ENCODE results near the gene CDH4. TPM values are rescaled to one million over a fixed set of nuclear protein-coding genes. Genes with fewer than 3 reads are reported as not detected.

CDH4 gene
- total RNA-seq, 1 experiment from 2014 or later = not detected

DNA sequence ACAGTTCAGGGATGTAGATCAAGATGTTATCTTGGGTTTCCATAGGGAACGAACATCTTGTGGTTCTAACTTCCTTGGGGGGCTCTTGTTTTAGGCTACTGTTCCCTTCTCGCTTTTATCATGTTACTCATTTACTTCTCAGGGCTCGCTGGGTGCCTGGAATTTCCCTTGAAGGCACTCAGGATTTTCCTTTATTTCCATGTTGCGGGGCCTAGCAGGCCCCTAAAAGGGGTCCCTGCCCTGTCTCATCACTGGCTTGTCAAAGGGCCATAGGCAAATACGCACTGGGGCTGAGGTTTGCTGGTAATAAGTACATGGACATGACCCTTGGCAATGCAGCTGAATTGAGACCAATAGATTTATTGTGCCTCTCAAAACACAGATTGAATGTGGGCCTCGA lies 262.3 kb downstream of the CDH4 start:
- no peak overlapping the region for H2AFZ ChIP-seq
- no peak overlapping the region for H3K4me2 ChIP-seq
- TF ChIP-seq, protein P1, sequence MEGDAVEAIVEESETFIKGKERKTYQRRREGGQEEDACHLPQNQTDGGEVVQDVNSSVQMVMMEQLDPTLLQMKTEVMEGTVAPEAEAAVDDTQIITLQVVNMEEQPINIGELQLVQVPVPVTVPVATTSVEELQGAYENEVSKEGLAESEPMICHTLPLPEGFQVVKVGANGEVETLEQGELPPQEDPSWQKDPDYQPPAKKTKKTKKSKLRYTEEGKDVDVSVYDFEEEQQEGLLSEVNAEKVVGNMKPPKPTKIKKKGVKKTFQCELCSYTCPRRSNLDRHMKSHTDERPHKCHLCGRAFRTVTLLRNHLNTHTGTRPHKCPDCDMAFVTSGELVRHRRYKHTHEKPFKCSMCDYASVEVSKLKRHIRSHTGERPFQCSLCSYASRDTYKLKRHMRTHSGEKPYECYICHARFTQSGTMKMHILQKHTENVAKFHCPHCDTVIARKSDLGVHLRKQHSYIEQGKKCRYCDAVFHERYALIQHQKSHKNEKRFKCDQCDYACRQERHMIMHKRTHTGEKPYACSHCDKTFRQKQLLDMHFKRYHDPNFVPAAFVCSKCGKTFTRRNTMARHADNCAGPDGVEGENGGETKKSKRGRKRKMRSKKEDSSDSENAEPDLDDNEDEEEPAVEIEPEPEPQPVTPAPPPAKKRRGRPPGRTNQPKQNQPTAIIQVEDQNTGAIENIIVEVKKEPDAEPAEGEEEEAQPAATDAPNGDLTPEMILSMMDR (conservative IDR thresholded peaks at IDR 0.05) = no peak
- no peak for TF ChIP-seq EZH2 (IDR thresholded peaks at IDR 0.05; ENCODE audit: low read depth)
- H3K4me3 ChIP-seq = no peak overlapping the region
- peaks cover 97% of the 10 kb centered on the region for H3K27me3 ChIP-seq (ENCODE audit: insufficient read depth, low read depth)
- BruUV-seq (replicated peaks) = no TSS peak
- no peak for DNase-seq
- ChIA-PET POLR2A (ENCODE audit: unreplicated experiment) (no interaction called here), CTCF (no interaction called here)
- intact Hi-C loops (cut with micrococcal nuclease; ENCODE audit: unreplicated experiment) = no loop called here
- H3K9me3 ChIP-seq (ENCODE audit: insufficient read depth, low read depth) = no peaks in the 10 kb centered on the region
- H3F3A ChIP-seq (ENCODE audit: insufficient read depth, low read depth) = no peaks in the 10 kb centered on the region
- H4K20me1 ChIP-seq (ENCODE audit: insufficient read depth) = peaks cover 12% of the 10 kb centered on the region; the same call in 1 of the 2 replicates
- H3K79me2 ChIP-seq (ENCODE audit: low read depth) = no peaks in the 10 kb centered on the region
- no peak overlapping the region for H3K27ac ChIP-seq
- H3K9me2 ChIP-seq (ENCODE audit: insufficient read depth) = no peaks in the 10 kb centered on the region
- H3K36me3 ChIP-seq (ENCODE audit: low read depth) = no peaks in the 10 kb centered on the region
- no peaks in the 10 kb centered on the region for H3K4me1 ChIP-seq (replicated peaks; ENCODE audit: insufficient read depth)

DNA sequence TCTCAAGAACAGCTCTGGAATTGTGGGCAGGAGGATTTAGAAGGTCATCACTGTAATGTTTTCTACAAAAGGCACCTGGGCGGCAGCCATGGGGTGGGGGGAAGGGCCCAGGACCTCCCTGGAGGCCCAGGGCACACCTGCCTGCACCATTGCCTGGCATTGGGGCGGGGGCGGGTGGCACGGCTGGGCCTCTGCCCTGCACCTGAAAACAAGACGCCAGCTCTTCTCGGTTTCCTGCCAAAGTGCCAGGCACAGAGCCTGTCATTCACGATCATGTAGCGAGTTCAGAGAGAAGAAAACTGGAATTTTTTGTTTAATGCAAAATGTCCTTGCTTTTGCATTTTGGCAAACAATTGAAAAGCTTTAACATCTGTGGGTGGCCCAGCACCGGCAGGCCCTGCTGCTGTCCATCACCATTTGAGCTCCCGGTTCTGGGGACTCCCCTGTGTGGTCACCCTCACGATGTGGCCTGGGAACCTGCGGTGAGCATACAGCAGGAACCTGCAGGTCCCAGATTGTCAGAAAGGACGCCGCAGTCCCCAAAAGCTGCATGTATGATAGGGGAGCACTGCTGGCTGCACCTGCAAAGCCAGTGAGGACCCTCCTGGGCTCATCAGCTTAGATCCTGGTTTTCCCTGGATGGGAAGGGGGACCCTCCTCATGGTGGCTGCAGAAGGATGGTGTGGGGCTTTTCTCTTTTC lies 262.9 kb downstream of the CDH4 start:
- TF ChIP-seq, protein P1 (conservative IDR thresholded peaks at IDR 0.05) = no peak
- Histone ChIP-seq H4K20me1 (ENCODE audit: insufficient read depth) (peaks cover 11% of the 10 kb centered on the region; the same call in 1 of the 2 replicates), H3K36me3 (ENCODE audit: low read depth) (no peaks in the 10 kb centered on the region), H3K9me2 (ENCODE audit: insufficient read depth) (no peaks in the 10 kb centered on the region), H3K79me2 (ENCODE audit: low read depth) (no peaks in the 10 kb centered on the region), H3K4me3 (no peak overlapping the region), H3K9me3 (ENCODE audit: insufficient read depth, low read depth) (no peaks in the 10 kb centered on the region), H3K4me1 (replicated peaks; ENCODE audit: insufficient read depth) (no peaks in the 10 kb centered on the region), H3F3A (ENCODE audit: insufficient read depth, low read depth) (no peaks in the 10 kb centered on the region), H3K4me2 (no peak overlapping the region), H2AFZ (no peak overlapping the region), H3K27me3 (ENCODE audit: insufficient read depth, low read depth) (peaks cover 97% of the 10 kb centered on the region), H3K27ac (no peak overlapping the region)
- BruUV-seq (replicated peaks) = no TSS peak
- no peak for DNase-seq
- intact Hi-C loops (cut with micrococcal nuclease; ENCODE audit: unreplicated experiment) = no loop called here
- ChIA-PET CTCF (no interaction called here), POLR2A (ENCODE audit: unreplicated experiment) (no interaction called here)

DNA sequence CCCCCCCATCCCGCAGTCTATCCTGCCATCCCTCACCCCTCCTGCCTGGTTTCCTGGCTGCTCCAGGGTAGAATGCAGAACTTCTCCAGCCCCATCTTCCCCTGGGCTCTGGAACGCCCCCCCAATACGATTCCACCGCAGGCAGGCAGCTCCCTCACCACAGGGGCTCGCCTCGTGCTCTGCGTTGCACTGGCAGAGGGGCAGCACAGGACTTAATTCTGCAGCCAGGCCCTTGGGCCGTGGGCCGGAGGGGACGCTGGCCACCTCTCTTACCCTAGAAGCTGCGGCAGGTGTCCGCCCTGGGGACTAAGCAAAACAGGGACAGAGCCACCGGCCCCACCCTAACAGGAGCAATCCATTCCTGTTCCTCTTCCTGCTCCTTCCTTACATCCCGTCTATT lies 263.9 kb downstream of the CDH4 start:
- Histone ChIP-seq H3F3A (ENCODE audit: insufficient read depth, low read depth) (no peaks in the 10 kb centered on the region), H3K36me3 (ENCODE audit: low read depth) (no peaks in the 10 kb centered on the region), H3K27ac (no peak overlapping the region), H3K9me2 (ENCODE audit: insufficient read depth) (no peaks in the 10 kb centered on the region), H3K4me1 (replicated peaks; ENCODE audit: insufficient read depth) (no peaks in the 10 kb centered on the region), H3K4me2 (no peak overlapping the region), H4K20me1 (ENCODE audit: insufficient read depth) (0 out of 2 replicates have a peak, but pooled peaks cover 7% of the 10 kb centered on the region), H3K27me3 (ENCODE audit: insufficient read depth, low read depth) (peaks cover 97% of the 10 kb centered on the region), H3K4me3 (no peak overlapping the region), H3K79me2 (ENCODE audit: low read depth) (no peaks in the 10 kb centered on the region), H2AFZ (no peak overlapping the region), H3K9me3 (ENCODE audit: insufficient read depth, low read depth) (no peaks in the 10 kb centered on the region)
- TF ChIP-seq EZH2 (IDR thresholded peaks at IDR 0.05; ENCODE audit: low read depth) = 0 out of 2 replicates have a peak, but pooled peaks have one; percentile 42
- TF ChIP-seq, protein P1 (conservative IDR thresholded peaks at IDR 0.05) = no peak
- no TSS peak for BruUV-seq (replicated peaks)
- POLR2A ChIA-PET (ENCODE audit: unreplicated experiment) = no interaction called here
- DNase-seq = no peak
- intact Hi-C loops (cut with micrococcal nuclease; ENCODE audit: unreplicated experiment) = no loop called here
- CTCF ChIA-PET = no interaction called here
